ENCODE measurements around the gene SMO. TPM values are rescaled to one million over a fixed set of nuclear protein-coding genes. Genes with fewer than 3 reads are reported as not detected.

The SMO gene
- total and polyA plus RNA-seq, 9 of the 15 experiments (the other 6 are each of a cell fraction or from before 2014, with no cell fraction given) = 0.05 to 0.13 (median 0.10) TPM; not detected in 5

GRCh38 chr7:129149511-129149910, 38.9 kb upstream of the SMO start:
- Histone ChIP-seq H2AFZ (ENCODE audit: low read depth, low read length) (peak overlapping the region; percentile 40; the same call in 1 of the 2 replicates), H3K79me2 (ENCODE audit: control insufficient read depth, insufficient read depth, low read length) (no peaks in the 10 kb centered on the region), H3K36me3 (ENCODE audit: control insufficient read depth, insufficient read depth, low read length) (no peaks in the 10 kb centered on the region), H3K27me3 (ENCODE audit: control insufficient read depth in 2 of 2, insufficient read depth in 2 of 2, low read length in 2 of 2) (peaks cover 42 to 62% of the 10 kb centered on the region in 2 experiments), H4K20me1 (replicated peaks; ENCODE audit: control insufficient read depth, insufficient read depth, low read length) (no peaks in the 10 kb centered on the region; the same call in 1 of the 2 replicates), H3K4me2 (ENCODE audit: insufficient read depth, low read length) (peak overlapping the region; percentile 30; the same call in 1 of the 2 replicates), H3K9ac (ENCODE audit: insufficient read depth in 1 of 2, low read depth in 2 of 2, low read length in 2 of 2) (peak overlapping the region in 1 of 2 experiments; percentile 52; a peak in 1 of 4 replicates), H3K4me3 (no peak overlapping the region), H3K27ac (ENCODE audit: extremely low read depth, low read depth, low read length) (no peak overlapping the region), H3K9me1 (ENCODE audit: control insufficient read depth, insufficient read depth, low read length) (no peaks in the 10 kb centered on the region), H3K4me1 (replicated peaks in 1 of 2; ENCODE audit: control insufficient read depth in 2 of 2, insufficient read depth in 2 of 2, low read length in 2 of 2) (peaks cover 17 to 18% of the 10 kb centered on the region in 2 experiments; a peak in 4 of 5 replicates), H3K9me3 (replicated peaks; ENCODE audit: control insufficient read depth, insufficient read depth, low read depth, low read length) (no peaks in the 10 kb centered on the region)
- 10% methylated on average over 8 of the region's 8 CpGs for WGBS (ENCODE audit: insufficient coverage, low coverage, missing lambda C conversion rate)
- intact Hi-C loops (cut with micrococcal nuclease) (no loop called here), in situ Hi-C loops (cut with MboI) (no loop called here)
- ATAC-seq (peak; percentile 7; the same call in 2 of the 3 replicates), DNase-seq (ENCODE audit: extremely low read depth in 1 of 4, low spot score in 3 of 4) (no peak), FAIRE-seq (no peak)
- CTCF ChIA-PET (ENCODE audit: low intra/inter-chr PET ratio) = no interaction called here
- BruUV-seq (replicated peaks) = no TSS peak
- POLR2A ChIA-PET = interaction anchor here (1.6 to 1.7 kb wide), 2 partner anchors 14 to 24 kb away, joined by 4 read pairs; no protein-coding TSS in a partner anchor
- no peak for TF ChIP-seq PHF20 (IDR thresholded peaks at IDR 0.05; ENCODE audit: partially characterized antibody)
- 0 out of 2 replicates have a peak, but pooled peaks have one; percentile 10 for TF ChIP-seq ESRRA (IDR thresholded peaks at IDR 0.05; ENCODE audit: borderline replicate concordance, low read depth)

GRCh38 chr7:129150199-129150996, 38.0 kb upstream of the SMO start:
- Histone ChIP-seq H3K9me3 (replicated peaks; ENCODE audit: control insufficient read depth, insufficient read depth, low read depth, low read length) (no peaks in the 10 kb centered on the region), H3K4me3 (no peak overlapping the region), H3K27ac (ENCODE audit: extremely low read depth, low read depth, low read length) (no peak overlapping the region), H3K4me2 (ENCODE audit: insufficient read depth, low read length) (peak overlapping the region; percentile 30), H2AFZ (ENCODE audit: low read depth, low read length) (peak overlapping the region; percentile 0), H3K9ac (ENCODE audit: insufficient read depth in 1 of 2, low read depth in 2 of 2, low read length in 2 of 2) (peak overlapping the region in 1 of 2 experiments; percentile 52; a peak in 2 of 4 replicates), H4K20me1 (replicated peaks; ENCODE audit: control insufficient read depth, insufficient read depth, low read length) (no peaks in the 10 kb centered on the region; the same call in 1 of the 2 replicates), H3K36me3 (ENCODE audit: control insufficient read depth, insufficient read depth, low read length) (no peaks in the 10 kb centered on the region), H3K4me1 (replicated peaks in 1 of 2; ENCODE audit: control insufficient read depth in 2 of 2, insufficient read depth in 2 of 2, low read length in 2 of 2) (peaks cover 9 to 17% of the 10 kb centered on the region in 2 experiments; a peak in 4 of 5 replicates), H3K27me3 (ENCODE audit: control insufficient read depth in 2 of 2, insufficient read depth in 2 of 2, low read length in 2 of 2) (peaks cover 40 to 54% of the 10 kb centered on the region in 2 experiments), H3K79me2 (ENCODE audit: control insufficient read depth, insufficient read depth, low read length) (no peaks in the 10 kb centered on the region), H3K9me1 (ENCODE audit: control insufficient read depth, insufficient read depth, low read length) (no peaks in the 10 kb centered on the region)
- DNase-seq (ENCODE audit: extremely low read depth in 1 of 4, low spot score in 3 of 4) (peak; percentile 68 to 90 (median 80)), FAIRE-seq (peak; percentile 88), ATAC-seq (peak; percentile 68)
- ChIA-PET POLR2A (interaction anchor here (0.7 to 1.7 kb wide), 7 partner anchors 8 to 61 kb away, joined by 3 to 7 read pairs (median 3); no protein-coding TSS in a partner anchor), CTCF (ENCODE audit: low intra/inter-chr PET ratio) (interaction anchor here (0.5 kb wide), 1 partner anchor 12 kb away, joined by 4 read pairs; no protein-coding TSS in a partner anchor)
- no TSS peak for BruUV-seq (replicated peaks)
- WGBS (ENCODE audit: insufficient coverage, low coverage, missing lambda C conversion rate) = 0% methylated on average over 8 of the region's 8 CpGs
- in situ Hi-C loops (cut with MboI) (no loop called here), intact Hi-C loops (cut with micrococcal nuclease) (no loop called here)
- TF ChIP-seq E2F1 (CRISPR knock-in tag; IDR thresholded peaks at IDR 0.05) = no peak
- no peak for TF ChIP-seq SIRT6 (IDR thresholded peaks at IDR 0.05; ENCODE audit: low read depth, low read length)
- TF ChIP-seq NBN (IDR thresholded peaks at IDR 0.05; ENCODE audit: low read depth) = peak; percentile 67; the same call in 1 of the 2 replicates
- peak; percentile 92; the same call in 1 of the 2 replicates for TF ChIP-seq RERE (CRISPR knock-in tag; IDR thresholded peaks at IDR 0.05; ENCODE audit: borderline replicate concordance)

Measured in K562 (cell line).